Dendritic cell treated with granulocyte-macrophage colony-stimulating factor and Interleukin-4, amounts not matched to agents 40 ng/mL and 50 ng/mL, for 4 days (primary cell): ENCODE results near the gene PAXX.
A peak's percentile ranks its signal among the peaks of the same experiment; 100 is the strongest.

Experiments
- H3K27ac Mint-ChIP-seq: one replicate; pipeline ENCODE4 v1.8.0; 2022; ENCODE audit warnings: mild to moderate bottlenecking, mixed read lengths
- H3K27me3 Mint-ChIP-seq: one replicate; pipeline ENCODE4 v1.8.0; 2022; ENCODE audit warnings: mild to moderate bottlenecking, mixed read lengths
- H3K36me3 Mint-ChIP-seq: one replicate; pipeline ENCODE4 v1.8.0; 2022; ENCODE audit warnings: low read depth, mixed read lengths
- H3K4me1 Mint-ChIP-seq: one replicate; pipeline ENCODE4 v1.8.0; 2022; ENCODE audit warnings: low read depth, mixed read lengths
- H3K4me3 Mint-ChIP-seq: one replicate; pipeline ENCODE4 v1.8.0; 2022; ENCODE audit warnings: mild to moderate bottlenecking, moderate library complexity, mixed read lengths
- H3K9me3 Mint-ChIP-seq: one replicate; pipeline ENCODE4 v1.8.0; 2022; ENCODE audit warnings: mixed read lengths
- intact Hi-C: fragments of 100-400 bp; cut with micrococcal nuclease; formaldehyde crosslinking; loops from one replicate; pipeline ENCODE4 v1.15.0; 2022

PAXX gene

GRCh38 chr9:136949817-136950655, 42.2 kb upstream of the PAXX start:
- Mint-ChIP-seq H3K27me3 (peaks cover 4% of the 10 kb centered on the region), H3K9me3 (no peaks in the 10 kb centered on the region), H3K4me3 (peak overlapping the region; percentile 95), H3K36me3 (no peaks in the 10 kb centered on the region), H3K4me1 (peaks cover 40% of the 10 kb centered on the region), H3K27ac (peak overlapping the region; percentile 92)
- intact Hi-C loops: loop anchor here (10.0 kb wide), 1 partner anchor 45 kb away; the partner anchor contains the start of genes CLIC3 and PAXX

GRCh38 chr9:136950656-136951276, 41.5 kb upstream of the PAXX start:
- Mint-ChIP-seq H3K9me3 (no peaks in the 10 kb centered on the region), H3K4me3 (peak overlapping the region; percentile 95), H3K27ac (peak overlapping the region; percentile 92), H3K36me3 (no peaks in the 10 kb centered on the region), H3K27me3 (peaks cover 9% of the 10 kb centered on the region), H3K4me1 (peaks cover 34% of the 10 kb centered on the region)
- intact Hi-C loops: no loop called here

GRCh38 chr9:136951541-136952320, 40.5 kb upstream of the PAXX start, which contains the start of gene LCN12:
Gene LCN12 (plus strand): TSS chr9:136952273. CDS start chr9:136952328, 55 bp downstream.
- Mint-ChIP-seq H3K4me1 (peaks cover 29% of the 10 kb centered on the region), H3K4me3 (no peak within 1 kb of the TSS), H3K36me3 (no peaks in the 10 kb centered on the region), H3K9me3 (peaks cover 7% of the 10 kb centered on the region), H3K27me3 (peaks cover 9% of the 10 kb centered on the region), H3K27ac (no peak within 1 kb of the TSS)
- intact Hi-C loops: no loop called here

- Mint-ChIP-seq H3K27me3 (peaks cover 9% of the 10 kb centered on the region), H3K4me3 (no peak overlapping the region), H3K4me1 (peaks cover 23% of the 10 kb centered on the region), H3K27ac (no peak overlapping the region), H3K36me3 (no peaks in the 10 kb centered on the region), H3K9me3 (peaks cover 10% of the 10 kb centered on the region)
- intact Hi-C loops: no loop called here
Observed at GRCh38 chr9:136952321-136952850, 39.8 kb upstream of the PAXX start.

GRCh38 chr9:136952876-136953770, 39.1 kb upstream of the PAXX start:
- no peak overlapping the region for H3K27ac Mint-ChIP-seq
- H3K27me3 Mint-ChIP-seq: peaks cover 10% of the 10 kb centered on the region
- H3K4me3 Mint-ChIP-seq: no peak overlapping the region
- intact Hi-C loops: no loop called here
- H3K4me1 Mint-ChIP-seq: peaks cover 16% of the 10 kb centered on the region
- no peaks in the 10 kb centered on the region for H3K36me3 Mint-ChIP-seq
- peaks cover 10% of the 10 kb centered on the region for H3K9me3 Mint-ChIP-seq

GRCh38 chr9:136953771-136954269, 38.4 kb upstream of the PAXX start:
- peaks cover 11% of the 10 kb centered on the region for H3K4me1 Mint-ChIP-seq
- no peaks in the 10 kb centered on the region for H3K36me3 Mint-ChIP-seq
- peaks cover 10% of the 10 kb centered on the region for H3K9me3 Mint-ChIP-seq
- no peak overlapping the region for H3K4me3 Mint-ChIP-seq
- peaks cover 11% of the 10 kb centered on the region for H3K27me3 Mint-ChIP-seq
- H3K27ac Mint-ChIP-seq: no peak overlapping the region
- intact Hi-C loops: no loop called here

- no peak overlapping the region for H3K4me3 Mint-ChIP-seq
- H3K27me3 Mint-ChIP-seq: peaks cover 11% of the 10 kb centered on the region
- H3K27ac Mint-ChIP-seq: no peak overlapping the region
- no peaks in the 10 kb centered on the region for H3K36me3 Mint-ChIP-seq
- H3K9me3 Mint-ChIP-seq: peaks cover 10% of the 10 kb centered on the region
- peaks cover 11% of the 10 kb centered on the region for H3K4me1 Mint-ChIP-seq
- intact Hi-C loops: no loop called here
Observed at GRCh38 chr9:136954270-136955083, 37.7 kb upstream of the PAXX start.

GRCh38 chr9:136955202-136955942, 36.9 kb upstream of the PAXX start:
- peaks cover 10% of the 10 kb centered on the region for H3K9me3 Mint-ChIP-seq
- H3K27ac Mint-ChIP-seq: no peak overlapping the region
- intact Hi-C loops: no loop called here
- peaks cover 11% of the 10 kb centered on the region for H3K27me3 Mint-ChIP-seq
- H3K4me1 Mint-ChIP-seq: peaks cover 5% of the 10 kb centered on the region
- H3K4me3 Mint-ChIP-seq: no peak overlapping the region
- H3K36me3 Mint-ChIP-seq: no peaks in the 10 kb centered on the region

GRCh38 chr9:136955943-136956335, 36.3 kb upstream of the PAXX start:
- no peak overlapping the region for H3K4me3 Mint-ChIP-seq
- H3K27me3 Mint-ChIP-seq: peaks cover 13% of the 10 kb centered on the region
- H3K27ac Mint-ChIP-seq: no peak overlapping the region
- H3K4me1 Mint-ChIP-seq: no peaks in the 10 kb centered on the region
- H3K9me3 Mint-ChIP-seq: peaks cover 10% of the 10 kb centered on the region
- intact Hi-C loops: no loop called here
- H3K36me3 Mint-ChIP-seq: no peaks in the 10 kb centered on the region

- Mint-ChIP-seq H3K4me1 (no peaks in the 10 kb centered on the region), H3K27me3 (peaks cover 13% of the 10 kb centered on the region), H3K36me3 (no peaks in the 10 kb centered on the region), H3K9me3 (peaks cover 10% of the 10 kb centered on the region), H3K4me3 (no peak overlapping the region), H3K27ac (no peak overlapping the region)
- intact Hi-C loops: no loop called here
Observed at GRCh38 chr9:136956604-136957003, 35.6 kb upstream of the PAXX start.

- Mint-ChIP-seq H3K27ac (no peak overlapping the region), H3K4me1 (no peaks in the 10 kb centered on the region), H3K36me3 (no peaks in the 10 kb centered on the region), H3K27me3 (peaks cover 13% of the 10 kb centered on the region), H3K4me3 (no peak overlapping the region), H3K9me3 (peaks cover 10% of the 10 kb centered on the region)
- intact Hi-C loops: no loop called here
Observed at GRCh38 chr9:136957461-136957860, 34.8 kb upstream of the PAXX start.

- no peaks in the 10 kb centered on the region for H3K4me1 Mint-ChIP-seq
- intact Hi-C loops: no loop called here
- no peak overlapping the region for H3K4me3 Mint-ChIP-seq
- peaks cover 10% of the 10 kb centered on the region for H3K9me3 Mint-ChIP-seq
- H3K36me3 Mint-ChIP-seq: no peaks in the 10 kb centered on the region
- H3K27me3 Mint-ChIP-seq: peaks cover 14% of the 10 kb centered on the region
- H3K27ac Mint-ChIP-seq: no peak overlapping the region
Observed at GRCh38 chr9:136957901-136958300, 34.3 kb upstream of the PAXX start.
